Measurements from ENCODE around the gene CDCP2. TPM values are rescaled to one million over a fixed set of nuclear protein-coding genes. Genes with fewer than 3 reads are reported as not detected.

Gene CDCP2
- total RNA-seq, 1 experiment from 2014 or later: not detected

DNA sequence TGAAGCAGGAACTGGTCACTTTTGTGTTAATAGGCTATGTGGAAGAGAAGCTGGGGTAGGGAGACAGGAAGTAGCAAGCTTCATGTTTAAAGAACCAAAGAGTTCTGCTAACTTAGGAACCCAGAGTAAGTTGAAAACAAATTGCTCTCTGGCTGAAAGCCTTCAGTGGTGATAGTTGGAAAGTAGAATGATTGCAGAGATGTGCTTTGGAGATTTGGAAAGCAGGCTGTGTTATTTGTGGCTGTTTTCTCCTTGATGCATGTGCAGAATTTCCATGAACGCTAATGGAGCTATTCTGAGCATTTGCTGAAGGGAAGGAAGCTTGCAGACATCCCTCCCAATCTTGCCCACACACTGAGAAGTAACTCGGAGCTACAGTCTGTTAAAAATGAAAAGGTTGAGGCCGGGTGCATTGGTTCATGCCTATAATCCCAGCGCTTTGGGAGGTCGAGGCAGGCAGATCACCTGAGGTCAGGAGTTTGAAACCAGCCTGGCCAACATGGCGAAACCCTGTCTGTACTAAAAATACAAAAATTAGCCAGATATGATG is 53.7 kb downstream of the CDCP2 start:
- no peak overlapping the region for H3K27ac Mint-ChIP-seq
- no peaks in the 10 kb centered on the region for H3K36me3 Mint-ChIP-seq
- no peak overlapping the region for H3K4me3 Mint-ChIP-seq
- ChIA-PET CTCF (interaction anchor here (0.9 to 1.5 kb wide), 4 partner anchors 17 to 702 kb away, joined by 3 to 7 read pairs (median 5); partner anchors contain the start of gene TTC22), POLR2A (no interaction called here)
- no peak for ATAC-seq
- DNase-seq (ENCODE audit: low spot score): no peak
- TF ChIP-seq, protein P1, sequence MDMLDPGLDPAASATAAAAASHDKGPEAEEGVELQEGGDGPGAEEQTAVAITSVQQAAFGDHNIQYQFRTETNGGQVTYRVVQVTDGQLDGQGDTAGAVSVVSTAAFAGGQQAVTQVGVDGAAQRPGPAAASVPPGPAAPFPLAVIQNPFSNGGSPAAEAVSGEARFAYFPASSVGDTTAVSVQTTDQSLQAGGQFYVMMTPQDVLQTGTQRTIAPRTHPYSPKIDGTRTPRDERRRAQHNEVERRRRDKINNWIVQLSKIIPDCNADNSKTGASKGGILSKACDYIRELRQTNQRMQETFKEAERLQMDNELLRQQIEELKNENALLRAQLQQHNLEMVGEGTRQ (CRISPR knock-in tag; IDR thresholded peaks at IDR 0.05): no peak
- TF ChIP-seq FOXP1 (CRISPR knock-in tag; IDR thresholded peaks at IDR 0.05; ENCODE audit: borderline replicate concordance) (no peak), RORB (CRISPR knock-in tag; IDR thresholded peaks at IDR 0.05) (no peak), EMX1 (CRISPR knock-in tag; IDR thresholded peaks at IDR 0.05) (no peak), CREB1 (CRISPR knock-in tag; IDR thresholded peaks at IDR 0.05) (no peak), ZNF219 (CRISPR knock-in tag; IDR thresholded peaks at IDR 0.05; ENCODE audit: borderline replicate concordance) (no peak)
- TF ChIP-seq, protein P2, sequence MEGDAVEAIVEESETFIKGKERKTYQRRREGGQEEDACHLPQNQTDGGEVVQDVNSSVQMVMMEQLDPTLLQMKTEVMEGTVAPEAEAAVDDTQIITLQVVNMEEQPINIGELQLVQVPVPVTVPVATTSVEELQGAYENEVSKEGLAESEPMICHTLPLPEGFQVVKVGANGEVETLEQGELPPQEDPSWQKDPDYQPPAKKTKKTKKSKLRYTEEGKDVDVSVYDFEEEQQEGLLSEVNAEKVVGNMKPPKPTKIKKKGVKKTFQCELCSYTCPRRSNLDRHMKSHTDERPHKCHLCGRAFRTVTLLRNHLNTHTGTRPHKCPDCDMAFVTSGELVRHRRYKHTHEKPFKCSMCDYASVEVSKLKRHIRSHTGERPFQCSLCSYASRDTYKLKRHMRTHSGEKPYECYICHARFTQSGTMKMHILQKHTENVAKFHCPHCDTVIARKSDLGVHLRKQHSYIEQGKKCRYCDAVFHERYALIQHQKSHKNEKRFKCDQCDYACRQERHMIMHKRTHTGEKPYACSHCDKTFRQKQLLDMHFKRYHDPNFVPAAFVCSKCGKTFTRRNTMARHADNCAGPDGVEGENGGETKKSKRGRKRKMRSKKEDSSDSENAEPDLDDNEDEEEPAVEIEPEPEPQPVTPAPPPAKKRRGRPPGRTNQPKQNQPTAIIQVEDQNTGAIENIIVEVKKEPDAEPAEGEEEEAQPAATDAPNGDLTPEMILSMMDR (IDR thresholded peaks at IDR 0.05): no peak
- TF ChIP-seq, protein P3, sequence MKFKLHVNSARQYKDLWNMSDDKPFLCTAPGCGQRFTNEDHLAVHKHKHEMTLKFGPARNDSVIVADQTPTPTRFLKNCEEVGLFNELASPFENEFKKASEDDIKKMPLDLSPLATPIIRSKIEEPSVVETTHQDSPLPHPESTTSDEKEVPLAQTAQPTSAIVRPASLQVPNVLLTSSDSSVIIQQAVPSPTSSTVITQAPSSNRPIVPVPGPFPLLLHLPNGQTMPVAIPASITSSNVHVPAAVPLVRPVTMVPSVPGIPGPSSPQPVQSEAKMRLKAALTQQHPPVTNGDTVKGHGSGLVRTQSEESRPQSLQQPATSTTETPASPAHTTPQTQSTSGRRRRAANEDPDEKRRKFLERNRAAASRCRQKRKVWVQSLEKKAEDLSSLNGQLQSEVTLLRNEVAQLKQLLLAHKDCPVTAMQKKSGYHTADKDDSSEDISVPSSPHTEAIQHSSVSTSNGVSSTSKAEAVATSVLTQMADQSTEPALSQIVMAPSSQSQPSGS (CRISPR knock-in tag; IDR thresholded peaks at IDR 0.05; ENCODE audit: borderline replicate concordance, low read depth): no peak
- H3K27me3 Mint-ChIP-seq (ENCODE audit: low read depth): no peaks in the 10 kb centered on the region
- peaks cover 19% of the 10 kb centered on the region for H3K4me1 Mint-ChIP-seq
- H3K9me3 Mint-ChIP-seq: no peaks in the 10 kb centered on the region

DNA sequence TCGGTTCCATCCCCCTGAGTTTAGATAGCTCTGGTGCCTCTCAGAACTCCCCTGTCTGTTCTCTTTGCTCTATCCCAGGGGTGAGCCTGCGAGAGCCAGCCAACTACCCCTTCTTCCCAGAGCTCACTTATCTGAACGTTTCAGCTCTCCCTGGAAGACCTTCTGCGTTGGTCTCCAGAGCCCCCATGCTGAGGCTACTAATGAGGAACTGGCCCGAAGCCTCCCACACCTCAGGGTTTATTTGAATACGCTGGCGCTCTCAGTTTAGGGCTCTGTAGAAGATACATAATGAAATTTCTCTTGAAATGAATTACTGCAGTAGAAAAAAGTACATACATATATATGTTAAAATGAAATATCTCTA is 55.9 kb downstream of the CDCP2 start:
- Mint-ChIP-seq H3K4me3 (no peak overlapping the region), H3K9me3 (no peaks in the 10 kb centered on the region), H3K4me1 (peaks cover 19% of the 10 kb centered on the region), H3K27ac (no peak overlapping the region), H3K36me3 (no peaks in the 10 kb centered on the region), H3K27me3 (ENCODE audit: low read depth) (no peaks in the 10 kb centered on the region)
- DNase-seq (ENCODE audit: low spot score) (no peak), ATAC-seq (peak; percentile 62)
- ChIA-PET POLR2A (no interaction called here), CTCF (interaction anchor here (1.2 to 2.0 kb wide), 3 partner anchors 14 to 28 kb away, joined by 3 to 15 read pairs (median 3); no protein-coding TSS in a partner anchor)
- TF ChIP-seq IRF2 (CRISPR knock-in tag; IDR thresholded peaks at IDR 0.05; ENCODE audit: borderline replicate concordance, low read depth): no peak
- no peak for TF ChIP-seq SP1 (CRISPR knock-in tag; conservative IDR thresholded peaks at IDR 0.05)
- TF ChIP-seq, protein P4, sequence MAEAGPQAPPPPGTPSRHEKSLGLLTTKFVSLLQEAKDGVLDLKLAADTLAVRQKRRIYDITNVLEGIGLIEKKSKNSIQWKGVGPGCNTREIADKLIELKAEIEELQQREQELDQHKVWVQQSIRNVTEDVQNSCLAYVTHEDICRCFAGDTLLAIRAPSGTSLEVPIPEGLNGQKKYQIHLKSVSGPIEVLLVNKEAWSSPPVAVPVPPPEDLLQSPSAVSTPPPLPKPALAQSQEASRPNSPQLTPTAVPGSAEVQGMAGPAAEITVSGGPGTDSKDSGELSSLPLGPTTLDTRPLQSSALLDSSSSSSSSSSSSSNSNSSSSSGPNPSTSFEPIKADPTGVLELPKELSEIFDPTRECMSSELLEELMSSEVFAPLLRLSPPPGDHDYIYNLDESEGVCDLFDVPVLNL (CRISPR knock-in tag; IDR thresholded peaks at IDR 0.05; ENCODE audit: borderline replicate concordance, low read depth): no peak
- no peak for TF ChIP-seq GRHL2 (CRISPR knock-in tag; IDR thresholded peaks at IDR 0.05; ENCODE audit: insufficient replicate concordance, severe bottlenecking)
- TF ChIP-seq, protein P2 (IDR thresholded peaks at IDR 0.05): no peak
- TF ChIP-seq EMX1 (CRISPR knock-in tag; IDR thresholded peaks at IDR 0.05): no peak
- TF ChIP-seq, protein P5, sequence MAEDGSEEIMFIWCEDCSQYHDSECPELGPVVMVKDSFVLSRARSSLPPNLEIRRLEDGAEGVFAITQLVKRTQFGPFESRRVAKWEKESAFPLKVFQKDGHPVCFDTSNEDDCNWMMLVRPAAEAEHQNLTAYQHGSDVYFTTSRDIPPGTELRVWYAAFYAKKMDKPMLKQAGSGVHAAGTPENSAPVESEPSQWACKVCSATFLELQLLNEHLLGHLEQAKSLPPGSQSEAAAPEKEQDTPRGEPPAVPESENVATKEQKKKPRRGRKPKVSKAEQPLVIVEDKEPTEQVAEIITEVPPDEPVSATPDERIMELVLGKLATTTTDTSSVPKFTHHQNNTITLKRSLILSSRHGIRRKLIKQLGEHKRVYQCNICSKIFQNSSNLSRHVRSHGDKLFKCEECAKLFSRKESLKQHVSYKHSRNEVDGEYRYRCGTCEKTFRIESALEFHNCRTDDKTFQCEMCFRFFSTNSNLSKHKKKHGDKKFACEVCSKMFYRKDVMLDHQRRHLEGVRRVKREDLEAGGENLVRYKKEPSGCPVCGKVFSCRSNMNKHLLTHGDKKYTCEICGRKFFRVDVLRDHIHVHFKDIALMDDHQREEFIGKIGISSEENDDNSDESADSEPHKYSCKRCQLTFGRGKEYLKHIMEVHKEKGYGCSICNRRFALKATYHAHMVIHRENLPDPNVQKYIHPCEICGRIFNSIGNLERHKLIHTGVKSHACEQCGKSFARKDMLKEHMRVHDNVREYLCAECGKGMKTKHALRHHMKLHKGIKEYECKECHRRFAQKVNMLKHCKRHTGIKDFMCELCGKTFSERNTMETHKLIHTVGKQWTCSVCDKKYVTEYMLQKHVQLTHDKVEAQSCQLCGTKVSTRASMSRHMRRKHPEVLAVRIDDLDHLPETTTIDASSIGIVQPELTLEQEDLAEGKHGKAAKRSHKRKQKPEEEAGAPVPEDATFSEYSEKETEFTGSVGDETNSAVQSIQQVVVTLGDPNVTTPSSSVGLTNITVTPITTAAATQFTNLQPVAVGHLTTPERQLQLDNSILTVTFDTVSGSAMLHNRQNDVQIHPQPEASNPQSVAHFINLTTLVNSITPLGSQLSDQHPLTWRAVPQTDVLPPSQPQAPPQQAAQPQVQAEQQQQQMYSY (CRISPR knock-in tag; IDR thresholded peaks at IDR 0.05): no peak
- TF ChIP-seq ZNF396 (CRISPR knock-in tag; IDR thresholded peaks at IDR 0.05; ENCODE audit: borderline replicate concordance): no peak
- TF ChIP-seq, protein P6, sequence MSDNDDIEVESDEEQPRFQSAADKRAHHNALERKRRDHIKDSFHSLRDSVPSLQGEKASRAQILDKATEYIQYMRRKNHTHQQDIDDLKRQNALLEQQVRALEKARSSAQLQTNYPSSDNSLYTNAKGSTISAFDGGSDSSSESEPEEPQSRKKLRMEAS (CRISPR knock-in tag; IDR thresholded peaks at IDR 0.05): no peak
- TF ChIP-seq KAT7 (CRISPR knock-in tag; IDR thresholded peaks at IDR 0.05; ENCODE audit: borderline replicate concordance): no peak
- TF ChIP-seq CREM (CRISPR knock-in tag; IDR thresholded peaks at IDR 0.05): no peak
- TF ChIP-seq, protein P7, sequence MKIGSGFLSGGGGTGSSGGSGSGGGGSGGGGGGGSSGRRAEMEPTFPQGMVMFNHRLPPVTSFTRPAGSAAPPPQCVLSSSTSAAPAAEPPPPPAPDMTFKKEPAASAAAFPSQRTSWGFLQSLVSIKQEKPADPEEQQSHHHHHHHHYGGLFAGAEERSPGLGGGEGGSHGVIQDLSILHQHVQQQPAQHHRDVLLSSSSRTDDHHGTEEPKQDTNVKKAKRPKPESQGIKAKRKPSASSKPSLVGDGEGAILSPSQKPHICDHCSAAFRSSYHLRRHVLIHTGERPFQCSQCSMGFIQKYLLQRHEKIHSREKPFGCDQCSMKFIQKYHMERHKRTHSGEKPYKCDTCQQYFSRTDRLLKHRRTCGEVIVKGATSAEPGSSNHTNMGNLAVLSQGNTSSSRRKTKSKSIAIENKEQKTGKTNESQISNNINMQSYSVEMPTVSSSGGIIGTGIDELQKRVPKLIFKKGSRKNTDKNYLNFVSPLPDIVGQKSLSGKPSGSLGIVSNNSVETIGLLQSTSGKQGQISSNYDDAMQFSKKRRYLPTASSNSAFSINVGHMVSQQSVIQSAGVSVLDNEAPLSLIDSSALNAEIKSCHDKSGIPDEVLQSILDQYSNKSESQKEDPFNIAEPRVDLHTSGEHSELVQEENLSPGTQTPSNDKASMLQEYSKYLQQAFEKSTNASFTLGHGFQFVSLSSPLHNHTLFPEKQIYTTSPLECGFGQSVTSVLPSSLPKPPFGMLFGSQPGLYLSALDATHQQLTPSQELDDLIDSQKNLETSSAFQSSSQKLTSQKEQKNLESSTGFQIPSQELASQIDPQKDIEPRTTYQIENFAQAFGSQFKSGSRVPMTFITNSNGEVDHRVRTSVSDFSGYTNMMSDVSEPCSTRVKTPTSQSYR (CRISPR knock-in tag; IDR thresholded peaks at IDR 0.05): no peak

Data from WTC11 (cell line).